Measurements from ENCODE around the gene SMIM5. TPM values are rescaled to one million over a fixed set of nuclear protein-coding genes. Genes with fewer than 3 reads are reported as not detected.

The SMIM5 gene
- total RNA-seq, 1 experiment from 2014 or later = 0.20 TPM

DNA sequence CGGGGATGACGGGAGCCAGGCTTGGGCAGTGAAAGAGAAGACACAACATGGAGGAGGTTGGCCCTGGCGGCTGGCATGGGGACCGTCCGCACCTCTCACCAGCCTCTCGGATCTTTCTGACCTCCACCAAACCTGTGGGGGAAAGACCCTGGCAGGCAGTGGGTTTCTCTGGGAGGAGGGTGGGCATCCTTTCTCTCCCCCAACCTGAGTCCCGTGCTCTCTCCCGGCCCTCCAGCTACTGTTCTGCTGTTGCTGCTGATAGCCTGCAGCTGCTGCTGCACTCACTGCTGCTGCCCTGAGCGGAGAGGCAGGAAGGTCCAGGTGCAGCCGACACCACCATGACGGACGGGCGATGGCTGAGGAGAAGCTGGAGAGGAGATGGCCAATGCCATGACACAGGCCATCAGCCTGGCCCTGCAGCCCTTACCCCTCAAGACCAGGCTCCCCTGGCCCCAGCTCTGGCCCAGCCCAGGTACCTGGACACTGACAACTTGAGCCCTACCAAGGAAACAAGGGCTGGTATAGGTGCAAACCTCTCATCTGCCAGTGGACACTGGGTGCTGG is 7.4 kb downstream of the SMIM5 start:
- H3K27ac Mint-ChIP-seq (ENCODE audit: unreplicated experiment) = no peak overlapping the region

DNA sequence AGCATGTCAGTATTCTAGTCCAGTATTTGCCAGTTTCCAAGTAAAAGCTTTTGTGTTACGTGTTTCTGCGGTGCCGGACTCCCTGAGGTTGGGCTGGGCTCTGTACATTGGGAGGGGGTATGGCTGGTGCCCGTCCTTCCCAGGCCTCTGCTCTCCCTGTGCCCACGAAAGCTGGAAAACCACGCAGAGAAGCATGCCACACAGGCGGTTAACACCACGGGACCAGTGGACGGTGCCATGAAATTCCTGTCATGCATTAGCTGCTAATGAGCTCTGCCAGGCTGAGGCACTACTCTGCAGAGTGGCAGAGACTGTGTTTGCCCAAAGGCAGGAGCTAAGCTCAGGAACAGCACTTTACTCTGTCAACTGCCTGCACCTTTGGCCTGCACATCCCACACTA is 8.1 kb downstream of the SMIM5 start:
- no peaks in the 10 kb centered on the region for H3K9me3 ChIP-seq
- H3K27me3 ChIP-seq (replicated peaks; ENCODE audit: control insufficient read depth, insufficient read depth, low read length) = no peaks in the 10 kb centered on the region
- Mint-ChIP-seq H3K9me3 (ENCODE audit: unreplicated experiment) (no peaks in the 10 kb centered on the region), H3K27me3 (ENCODE audit: insufficient read depth, unreplicated experiment) (no peaks in the 10 kb centered on the region), H3K4me3 (ENCODE audit: unreplicated experiment) (no peak overlapping the region), H3K36me3 (ENCODE audit: insufficient read depth, unreplicated experiment) (peaks cover 26% of the 10 kb centered on the region), H3K27ac (ENCODE audit: unreplicated experiment) (no peak overlapping the region), H3K4me1 (ENCODE audit: low read depth, unreplicated experiment) (peaks cover 18% of the 10 kb centered on the region)
- H3K4me1 ChIP-seq = peaks cover 47% of the 10 kb centered on the region
- CTCF ChIA-PET = interaction anchor here (0.5 to 6.9 kb wide), 8 partner anchors 8 to 108 kb away, joined by 3 to 115 read pairs (median 5); partner anchors contain the start of gene SMIM5
- TF ChIP-seq, protein P1, sequence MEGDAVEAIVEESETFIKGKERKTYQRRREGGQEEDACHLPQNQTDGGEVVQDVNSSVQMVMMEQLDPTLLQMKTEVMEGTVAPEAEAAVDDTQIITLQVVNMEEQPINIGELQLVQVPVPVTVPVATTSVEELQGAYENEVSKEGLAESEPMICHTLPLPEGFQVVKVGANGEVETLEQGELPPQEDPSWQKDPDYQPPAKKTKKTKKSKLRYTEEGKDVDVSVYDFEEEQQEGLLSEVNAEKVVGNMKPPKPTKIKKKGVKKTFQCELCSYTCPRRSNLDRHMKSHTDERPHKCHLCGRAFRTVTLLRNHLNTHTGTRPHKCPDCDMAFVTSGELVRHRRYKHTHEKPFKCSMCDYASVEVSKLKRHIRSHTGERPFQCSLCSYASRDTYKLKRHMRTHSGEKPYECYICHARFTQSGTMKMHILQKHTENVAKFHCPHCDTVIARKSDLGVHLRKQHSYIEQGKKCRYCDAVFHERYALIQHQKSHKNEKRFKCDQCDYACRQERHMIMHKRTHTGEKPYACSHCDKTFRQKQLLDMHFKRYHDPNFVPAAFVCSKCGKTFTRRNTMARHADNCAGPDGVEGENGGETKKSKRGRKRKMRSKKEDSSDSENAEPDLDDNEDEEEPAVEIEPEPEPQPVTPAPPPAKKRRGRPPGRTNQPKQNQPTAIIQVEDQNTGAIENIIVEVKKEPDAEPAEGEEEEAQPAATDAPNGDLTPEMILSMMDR (IDR thresholded peaks at IDR 0.05; ENCODE audit: insufficient read depth in 1 of 2, low read depth in 1 of 2, low read length in 1 of 2, severe bottlenecking in 1 of 2, unreplicated experiment in 1 of 2) = no peak
- no TSS peak for BruUV-seq (replicated peaks)
- POLR2A ChIA-PET = no interaction called here
- intact Hi-C loops (cut with micrococcal nuclease; ENCODE audit: unreplicated experiment) = no loop called here
- no peak for DNase-seq
- no peak overlapping the region for H3K4me3 ChIP-seq (ENCODE audit: low read depth, low read length)
- peaks cover 1% of the 10 kb centered on the region for H3K36me3 ChIP-seq (ENCODE audit: control insufficient read depth, insufficient read depth, low read length)

More for the DNA sequence above, 7.4 kb downstream of the SMIM5 start:
- no peak for DNase-seq
- intact Hi-C loops (cut with micrococcal nuclease; ENCODE audit: unreplicated experiment) = no loop called here
- Histone ChIP-seq H3K4me1 (peaks cover 40% of the 10 kb centered on the region), H3K27me3 (replicated peaks; ENCODE audit: control insufficient read depth, insufficient read depth, low read length) (no peaks in the 10 kb centered on the region), H3K36me3 (ENCODE audit: control insufficient read depth, insufficient read depth, low read length) (peaks cover 1% of the 10 kb centered on the region), H3K4me3 (ENCODE audit: low read depth, low read length) (no peak overlapping the region), H3K9me3 (no peaks in the 10 kb centered on the region)
- no peaks in the 10 kb centered on the region for H3K27me3 Mint-ChIP-seq (ENCODE audit: insufficient read depth, unreplicated experiment)
- TF ChIP-seq, protein P1 (IDR thresholded peaks at IDR 0.05; ENCODE audit: insufficient read depth in 1 of 2, low read depth in 1 of 2, low read length in 1 of 2, severe bottlenecking in 1 of 2, unreplicated experiment in 1 of 2) = no peak
- no TSS peak for BruUV-seq (replicated peaks)
- no peaks in the 10 kb centered on the region for H3K9me3 Mint-ChIP-seq (ENCODE audit: unreplicated experiment)
- peaks cover 23% of the 10 kb centered on the region for H3K36me3 Mint-ChIP-seq (ENCODE audit: insufficient read depth, unreplicated experiment)
- CTCF ChIA-PET = interaction anchor here (0.9 to 2.2 kb wide), 6 partner anchors 8 to 109 kb away, joined by 3 to 10 read pairs (median 4); partner anchors contain the start of gene SMIM5
- POLR2A ChIA-PET = no interaction called here
- H3K4me3 Mint-ChIP-seq (ENCODE audit: unreplicated experiment) = no peak overlapping the region
- H3K4me1 Mint-ChIP-seq (ENCODE audit: low read depth, unreplicated experiment) = peaks cover 11% of the 10 kb centered on the region

DNA sequence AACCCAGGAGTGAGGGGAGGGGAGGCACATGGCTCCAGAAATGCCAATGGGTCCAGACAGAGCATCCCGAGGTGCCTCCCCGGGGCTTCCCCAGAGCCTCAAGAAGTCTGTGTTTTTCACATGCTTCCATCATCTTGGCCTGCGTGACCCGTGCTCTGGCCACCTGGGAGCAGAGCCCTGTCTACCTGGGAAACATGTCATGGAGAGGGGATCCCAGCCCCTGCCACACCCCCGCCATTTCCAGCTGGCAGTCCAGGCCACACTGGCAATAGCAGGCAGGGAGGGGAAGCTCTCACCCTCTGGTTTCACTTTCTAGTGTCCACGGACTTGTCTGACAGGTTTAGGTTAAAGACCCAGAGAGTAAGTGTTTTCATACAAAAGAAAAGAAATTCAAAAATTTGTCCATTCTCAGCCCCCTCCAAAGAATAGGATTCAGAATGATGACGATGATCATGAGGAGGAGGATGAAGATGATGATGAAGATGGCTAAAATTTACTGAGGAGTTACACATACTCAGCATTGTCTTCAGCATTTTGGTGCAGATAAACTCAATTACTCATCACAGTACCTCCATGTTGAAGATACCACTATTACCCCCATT is 9.0 kb downstream of the SMIM5 start:
- intact Hi-C loops (cut with micrococcal nuclease; ENCODE audit: unreplicated experiment) = no loop called here
- Mint-ChIP-seq H3K27ac (ENCODE audit: unreplicated experiment) (no peak overlapping the region), H3K27me3 (ENCODE audit: insufficient read depth, unreplicated experiment) (no peaks in the 10 kb centered on the region), H3K9me3 (ENCODE audit: unreplicated experiment) (no peaks in the 10 kb centered on the region), H3K36me3 (ENCODE audit: insufficient read depth, unreplicated experiment) (peaks cover 32% of the 10 kb centered on the region), H3K4me1 (ENCODE audit: low read depth, unreplicated experiment) (peaks cover 23% of the 10 kb centered on the region), H3K4me3 (ENCODE audit: unreplicated experiment) (no peak overlapping the region)
- POLR2A ChIA-PET = interaction anchor here (1.0 kb wide), 1 partner anchor 78 kb away, joined by 3 read pairs; no protein-coding TSS in a partner anchor
- Histone ChIP-seq H3K4me3 (ENCODE audit: low read depth, low read length) (no peak overlapping the region), H3K36me3 (ENCODE audit: control insufficient read depth, insufficient read depth, low read length) (peaks cover 1% of the 10 kb centered on the region), H3K9me3 (no peaks in the 10 kb centered on the region), H3K4me1 (peaks cover 57% of the 10 kb centered on the region), H3K27me3 (replicated peaks; ENCODE audit: control insufficient read depth, insufficient read depth, low read length) (no peaks in the 10 kb centered on the region)
- no TSS peak for BruUV-seq (replicated peaks)
- TF ChIP-seq, protein P1 (IDR thresholded peaks at IDR 0.05; ENCODE audit: insufficient read depth in 1 of 2, low read depth in 1 of 2, low read length in 1 of 2, severe bottlenecking in 1 of 2, unreplicated experiment in 1 of 2) = no peak
- CTCF ChIA-PET = interaction anchor here (0.5 to 6.9 kb wide), 4 partner anchors 9 to 199 kb away, joined by 4 to 115 read pairs (median 8); partner anchors contain the start of gene SMIM5
- DNase-seq = peak in 1 of 2 experiments; percentile 49
